Stomach (tissue), 9 donors: ENCODE data around the gene CACNA1I. TPM values are rescaled to one million over a fixed set of nuclear protein-coding genes. Genes with fewer than 3 reads are reported as not detected.

Source experiments
- DNase-seq, 2 donors: peaks; one replicate each; pipeline versions ENCODE4 v3.0.0 to v3.0.0-alpha.2; 2013 to 2019
- H3K27ac ChIP-seq, 5 donors: fragments of 200-600 bp in 4 of 5; sonication (generic) in 4 of 5; one replicate each; pipeline ENCODE4 v1.5.1; 2013 to 2019; ENCODE audit warnings: mild to moderate bottlenecking in 1 of 5, moderate library complexity in 1 of 5
- H3K27me3 ChIP-seq, 3 donors: fragments of 200-600 bp; sonication (generic); one replicate each; pipeline ENCODE4 v1.5.1; 2017 to 2019; ENCODE audit warnings: mixed run types in 1 of 3
- H3K36me3 ChIP-seq, 4 donors: fragments of 200-600 bp; sonication (generic); 1 replicate in 3 of 4; 2 replicates in 1 of 4; pipeline ENCODE4 v1.5.1; 2016 to 2019
- H3K4me1 ChIP-seq, 4 donors: fragments of 200-600 bp; sonication (generic); one replicate each; pipeline ENCODE4 v1.5.1; 2016 to 2019
- H3K4me3 ChIP-seq, 4 donors: fragments of 200-600 bp; sonication (generic) in 3 of 4; one replicate each; pipeline ENCODE4 v1.5.1; 2016 to 2019; ENCODE audit warnings: mild to moderate bottlenecking in 1 of 4
- H3K9me3 ChIP-seq, 4 donors: fragments of 200-600 bp; sonication (generic); one replicate each; pipeline ENCODE4 v1.5.1; 2016 to 2019
- CTCF ChIP-seq, 7 experiments: fragments of 450-650 bp in 4 of 7; fragments of 200-600 bp in 3 of 7; sonication (generic) in 3 of 7; IDR thresholded peaks; one replicate each; pipeline ENCODE4 v1.5.1; 2016 to 2019; ENCODE audit warnings: antibody characterized with exemption in 7 of 7, control low read depth in 2 of 7, mild to moderate bottlenecking in 1 of 7
- EP300 ChIP-seq: sonication (generic); formaldehyde crosslinking; IDR thresholded peaks from one replicate; pipeline ENCODE4 v1.6.1; 2017; ENCODE audit warnings: antibody characterized with exemption
- POLR2A ChIP-seq, 4 donors: fragments of 450-650 bp; IDR thresholded peaks; one replicate each; pipeline ENCODE4 v1.6.1; 2016; ENCODE audit warnings: antibody characterized with exemption in 4 of 4, control low read depth in 2 of 4, mild to moderate bottlenecking in 1 of 4, moderate library complexity in 1 of 4
- POLR2AphosphoS5 ChIP-seq, 3 donors: sonication (generic); formaldehyde crosslinking; IDR thresholded peaks; one replicate each; pipeline ENCODE4 v1.6.1; 2016; ENCODE audit warnings: antibody characterized with exemption in 3 of 3
- WGBS, 5 donors: extraction: QIAGEN DNeasy Blood & Tissue Kit in 3 of 5; methylation state at CpG; one replicate each; pipeline versions ENCODE4 v1.1.5 to v1.1.7; 2013 to 2018; 5-methylcytosine and 5-hydroxymethylcytosine counted together
- intact Hi-C: fragments of 100-400 bp; cut with DNase I; formaldehyde crosslinking; loops from one replicate; pipeline ENCODE4 v1.15.1; 2023; ENCODE audit warnings: low total_unique reads
- polyA plus RNA-seq, 3 donors: library from polyadenylated mRNA; stranded (reverse); fragments of 200-250 nt; gene quantifications; one replicate each; pipeline ENCODE4 v1.2.3, GENCODE V29; 2013
- total RNA-seq, 5 donors: library from RNA; depleted of rRNA; stranded (reverse); fragments of >200 nt; gene quantifications; one replicate each; pipeline versions ENCODE4 v1.1.0 to v1.2.3, GENCODE V29; 2014 to 2016
- donor health status: healthy with polysubstance abuse.
- donor health status: Bipolar disorder and iron deficiency.
- donor health status: healthy.

Gene CACNA1I
- total and polyA plus RNA-seq, 8 donors: 0.06 to 4.0 (median 0.22) TPM; not detected in 2

GRCh38 chr22:39524089-39524752 lies 46.3 kb upstream of the CACNA1I start:
- WGBS, 5 donors: 54 to 65% (median 58%) methylated on average over 10 to 13 of the region's 13 CpGs
- Histone ChIP-seq H3K9me3 (no peaks in the 10 kb centered on the region), H3K4me3 (peak overlapping the region in 2 of 4 donors; percentile 95 to 99), H3K36me3 (peaks cover 43 to 69% (median 66%) of the 10 kb centered on the region in 4 donors), H3K27me3 (no peaks in the 10 kb centered on the region), H3K4me1 (peaks cover 55 to 84% (median 82%) of the 10 kb centered on the region in 4 donors), H3K27ac (peak overlapping the region in 4 of 5 donors; percentile 28 to 100 (median 70))
- TF ChIP-seq POLR2A (IDR thresholded peaks at IDR 0.05): no peak
- TF ChIP-seq POLR2AphosphoS5 (IDR thresholded peaks at IDR 0.05): no peak
- TF ChIP-seq CTCF (IDR thresholded peaks at IDR 0.05): no peak
- TF ChIP-seq EP300: no peak
- intact Hi-C loops: no loop called here
- no peak for DNase-seq

- DNase-seq: no peak
- no peaks in the 10 kb centered on the region for H3K9me3 ChIP-seq
- H3K27me3 ChIP-seq: no peaks in the 10 kb centered on the region
- no peak for TF ChIP-seq POLR2A (IDR thresholded peaks at IDR 0.05)
- no peak for TF ChIP-seq EP300
- no peak for TF ChIP-seq CTCF (IDR thresholded peaks at IDR 0.05)
- no peak for TF ChIP-seq POLR2AphosphoS5 (IDR thresholded peaks at IDR 0.05)
- H3K4me3 ChIP-seq: peak overlapping the region in 2 of 4 donors; percentile 95 to 99
- intact Hi-C loops: no loop called here
- H3K36me3 ChIP-seq: peaks cover 44 to 76% (median 73%) of the 10 kb centered on the region in 4 donors
- H3K27ac ChIP-seq: peak overlapping the region; percentile 3 to 99 (median 41)
- whole genome bisulfite sequencing, 5 donors: 70 to 75% (median 73%) methylated on average over 9 to 10 of the region's 10 CpGs
- peaks cover 61 to 88% (median 86%) of the 10 kb centered on the region in 4 donors for H3K4me1 ChIP-seq
Measured at GRCh38 chr22:39524753-39525657, 45.5 kb upstream of the CACNA1I start.

GRCh38 chr22:39525658-39525975 lies 44.9 kb upstream of the CACNA1I start:
- TF ChIP-seq POLR2A (IDR thresholded peaks at IDR 0.05) (no peak), EP300 (no peak), CTCF (IDR thresholded peaks at IDR 0.05) (no peak), POLR2AphosphoS5 (IDR thresholded peaks at IDR 0.05) (no peak)
- Histone ChIP-seq H3K36me3 (peaks cover 48 to 81% (median 78%) of the 10 kb centered on the region in 4 donors), H3K4me3 (no peak overlapping the region), H3K4me1 (peaks cover 67 to 94% (median 92%) of the 10 kb centered on the region in 4 donors), H3K27ac (peak overlapping the region in 3 of 5 donors; percentile 4 to 99 (median 82)), H3K27me3 (no peaks in the 10 kb centered on the region), H3K9me3 (no peaks in the 10 kb centered on the region)
- no peak for DNase-seq
- WGBS, 5 donors: 55 to 73% (median 68%) methylated on average over 4 of the region's 4 CpGs
- intact Hi-C loops: no loop called here

- Histone ChIP-seq H3K4me1 (peaks cover 74 to 100% (median 98%) of the 10 kb centered on the region in 4 donors), H3K36me3 (peaks cover 38 to 80% (median 71%) of the 10 kb centered on the region in 4 donors), H3K27me3 (no peaks in the 10 kb centered on the region), H3K9me3 (no peaks in the 10 kb centered on the region), H3K4me3 (no peak overlapping the region), H3K27ac (peak overlapping the region in 4 of 5 donors; percentile 67 to 82 (median 72))
- DNase-seq: peak in 1 of 2 donors; percentile 26
- WGBS, 5 donors: 58 to 66% (median 61%) methylated on average over 4 of the region's 4 CpGs
- TF ChIP-seq CTCF (IDR thresholded peaks at IDR 0.05) (no peak), POLR2A (IDR thresholded peaks at IDR 0.05) (no peak)
- intact Hi-C loops: no loop called here
Measured at GRCh38 chr22:39526736-39527171, 43.8 kb upstream of the CACNA1I start.
